ENCODE data around the gene GALNS.
"Not testable (repeated sequence)": the region's sequence is repeated elsewhere in the genome, so short reads cannot be mapped to it uniquely, and the experiment has no call there.

The GALNS gene

DNA sequence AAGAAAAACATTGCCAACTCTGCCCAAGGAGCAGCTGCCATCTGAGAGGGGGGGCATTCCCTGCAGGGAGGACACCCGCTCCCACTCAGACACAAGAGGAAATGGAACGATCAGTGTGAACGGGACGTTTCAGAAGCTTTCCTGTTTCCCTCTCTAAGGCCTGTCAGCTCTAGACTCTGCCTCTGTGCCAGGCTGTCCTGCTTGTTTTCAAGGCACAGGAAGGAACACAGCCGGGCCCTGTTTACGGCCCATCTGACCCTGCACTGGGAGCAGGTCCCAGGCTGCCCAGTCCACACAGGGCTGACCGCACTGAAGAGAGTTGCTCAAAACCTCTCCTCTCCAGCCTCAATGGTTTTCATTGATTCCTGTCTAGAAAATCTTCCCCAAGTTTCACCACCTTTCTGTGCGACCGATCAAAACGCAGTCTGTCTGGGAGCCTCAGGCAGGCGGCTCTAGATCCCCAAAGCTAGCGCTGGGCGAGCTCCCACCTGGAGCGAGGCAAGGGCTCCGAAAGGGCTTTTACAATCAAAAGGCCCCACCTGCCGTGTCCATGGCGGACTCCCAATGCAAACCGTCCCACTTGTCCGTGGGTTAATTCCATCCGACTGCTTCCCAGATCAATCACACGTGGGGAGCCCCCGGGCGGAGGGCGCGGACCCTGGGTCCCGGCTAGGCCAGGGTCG lies 73.2 kb downstream of the GALNS start:
- peak in 40 of 42 donors; percentile 45 to 85 (median 70) for DNase-seq
- intact Hi-C loops (cut with DNase I): loop anchor here (2.0 kb wide), 1 partner anchor 47 kb away; no protein-coding TSS in a partner anchor

DNA sequence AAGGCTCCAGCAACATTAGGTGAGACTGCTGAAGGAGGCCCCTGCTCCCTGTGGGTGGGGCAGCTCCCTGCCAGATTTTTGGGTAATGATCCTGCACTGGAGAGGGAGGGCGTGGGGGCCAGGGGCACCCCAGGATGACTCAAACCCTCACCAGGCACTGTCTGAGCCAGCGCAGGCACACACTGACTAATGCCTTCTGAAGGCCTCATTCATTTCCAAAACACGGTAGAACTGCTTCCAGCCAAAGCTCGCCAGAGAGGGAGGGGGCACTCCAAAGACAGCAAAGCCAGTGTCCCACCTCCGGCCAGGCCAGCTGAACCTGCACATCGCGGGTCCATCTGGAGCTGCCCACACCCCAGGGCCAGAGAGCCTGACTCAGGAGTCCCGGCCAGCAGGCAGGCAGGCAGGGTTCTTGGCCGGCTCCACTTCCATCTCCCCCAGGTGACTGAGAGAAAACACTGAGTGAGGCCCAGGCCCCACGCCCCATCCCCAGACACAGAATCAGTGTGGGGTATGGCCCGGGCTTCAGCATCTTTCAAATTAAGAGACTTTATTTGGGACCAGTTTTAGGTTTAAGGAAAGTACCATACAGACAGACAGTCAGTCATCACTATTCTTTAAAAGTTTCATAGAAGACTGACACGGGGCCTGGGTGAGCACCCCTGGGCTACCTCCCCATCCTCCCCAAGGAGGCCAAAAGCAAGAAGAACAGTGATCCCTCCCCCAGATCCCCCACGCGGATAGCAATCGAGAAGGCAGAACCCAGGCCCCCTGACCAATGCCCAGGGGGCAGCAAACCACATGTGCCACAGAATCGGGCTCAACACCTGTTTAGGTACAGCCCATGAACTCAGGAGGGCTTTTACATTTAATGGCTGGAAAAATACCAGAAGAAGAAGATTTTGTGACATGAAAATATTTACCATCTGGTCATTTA lies 74.0 kb downstream of the GALNS start:
- intact Hi-C loops (cut with DNase I): no loop called here
- peak in 11 of 42 donors; percentile 25 to 84 (median 56) for DNase-seq

DNA sequence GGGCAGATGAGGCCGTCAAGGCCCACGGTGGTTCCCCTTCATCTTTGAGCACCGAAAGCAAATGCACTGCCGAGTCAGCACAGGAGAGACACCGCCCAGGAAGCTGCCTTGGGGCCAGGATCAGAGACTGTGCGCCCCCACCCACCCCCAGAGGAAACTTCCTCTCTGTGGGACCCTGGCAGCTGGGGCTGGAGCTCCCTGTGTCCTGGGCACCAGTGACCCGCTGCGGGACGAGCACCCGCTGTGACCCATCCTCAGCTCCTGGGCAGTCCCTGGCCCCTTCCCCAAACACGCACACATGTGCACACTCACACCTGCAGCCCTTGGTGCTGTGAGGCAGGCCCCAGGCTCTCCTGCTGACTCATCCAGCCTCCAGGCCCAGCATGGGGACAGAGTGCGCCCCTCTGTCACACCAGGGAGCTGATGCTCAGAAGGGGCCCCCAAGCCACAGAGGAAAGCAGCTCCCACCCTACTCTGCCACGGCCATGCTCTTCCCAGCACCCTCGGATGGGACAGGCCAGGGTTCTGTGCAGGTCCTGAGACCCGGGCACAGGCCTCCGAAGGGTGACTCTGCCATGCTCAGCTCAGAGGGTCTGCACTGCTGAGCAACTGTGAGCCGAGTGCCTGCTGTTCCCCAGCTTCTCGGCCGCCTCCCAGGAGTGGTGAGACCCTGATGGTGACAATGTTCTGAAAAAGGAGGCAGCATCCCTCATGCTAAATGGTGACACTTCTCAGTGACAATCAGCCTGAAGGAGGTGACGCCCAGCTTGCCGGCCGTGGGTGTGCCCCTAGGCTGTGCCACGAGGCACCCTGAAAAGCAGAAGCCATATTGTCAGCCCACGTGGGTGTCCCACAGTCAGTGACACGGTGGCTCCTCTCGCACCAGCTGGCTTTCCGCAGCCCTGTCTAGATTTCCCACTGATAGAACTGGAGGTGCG lies 75.3 kb downstream of the GALNS start:
- DNase-seq: peak in 8 of 42 donors; percentile 33 to 56 (median 40)
- intact Hi-C loops (cut with DNase I): no loop called here

DNA sequence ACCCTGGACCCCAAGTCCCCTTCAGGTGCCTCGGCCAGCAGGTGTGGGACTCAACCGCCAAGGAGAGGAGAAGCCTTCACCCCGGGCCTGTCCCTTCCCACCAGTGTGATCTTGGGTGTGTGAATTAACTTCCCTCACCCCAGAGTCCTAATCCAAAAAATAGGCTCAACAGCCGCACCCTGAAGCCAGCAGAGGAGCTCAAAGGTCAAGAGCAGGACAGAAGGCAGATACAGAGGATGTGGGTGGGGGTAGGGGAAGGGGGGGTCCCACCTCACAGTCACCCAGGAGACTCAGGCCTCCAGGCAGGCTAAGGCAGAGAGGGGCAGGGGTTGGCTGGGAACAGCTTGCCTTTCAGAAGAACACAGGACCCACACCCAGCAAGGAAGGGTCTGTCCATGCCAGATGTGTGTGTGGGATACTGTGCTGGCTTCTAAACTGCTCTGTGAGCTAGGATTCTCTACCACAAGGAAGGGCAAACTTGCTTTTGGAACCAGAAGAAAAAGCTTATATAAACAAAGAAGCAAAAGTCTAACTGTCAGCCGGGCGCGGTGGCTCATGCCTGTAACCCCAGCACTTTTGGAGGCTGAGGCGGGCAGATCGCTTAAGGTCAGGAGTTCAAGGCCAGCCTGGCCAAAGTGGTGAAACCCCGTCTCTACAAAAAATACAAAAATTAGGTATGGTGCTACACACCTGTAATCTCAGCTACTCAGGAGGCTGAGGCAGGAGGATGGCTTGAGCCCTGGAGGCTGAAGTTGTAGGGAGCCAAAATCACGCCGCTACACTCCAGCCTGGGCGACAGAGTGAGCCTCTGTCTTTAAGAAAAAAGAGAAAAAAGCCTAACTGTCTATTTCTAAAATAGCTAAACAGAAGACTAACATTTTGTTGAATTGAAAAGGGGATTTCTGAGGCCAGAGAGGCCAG lies 76.3 kb downstream of the GALNS start:
- no peak for DNase-seq
- intact Hi-C loops (cut with DNase I): no loop called here

DNA sequence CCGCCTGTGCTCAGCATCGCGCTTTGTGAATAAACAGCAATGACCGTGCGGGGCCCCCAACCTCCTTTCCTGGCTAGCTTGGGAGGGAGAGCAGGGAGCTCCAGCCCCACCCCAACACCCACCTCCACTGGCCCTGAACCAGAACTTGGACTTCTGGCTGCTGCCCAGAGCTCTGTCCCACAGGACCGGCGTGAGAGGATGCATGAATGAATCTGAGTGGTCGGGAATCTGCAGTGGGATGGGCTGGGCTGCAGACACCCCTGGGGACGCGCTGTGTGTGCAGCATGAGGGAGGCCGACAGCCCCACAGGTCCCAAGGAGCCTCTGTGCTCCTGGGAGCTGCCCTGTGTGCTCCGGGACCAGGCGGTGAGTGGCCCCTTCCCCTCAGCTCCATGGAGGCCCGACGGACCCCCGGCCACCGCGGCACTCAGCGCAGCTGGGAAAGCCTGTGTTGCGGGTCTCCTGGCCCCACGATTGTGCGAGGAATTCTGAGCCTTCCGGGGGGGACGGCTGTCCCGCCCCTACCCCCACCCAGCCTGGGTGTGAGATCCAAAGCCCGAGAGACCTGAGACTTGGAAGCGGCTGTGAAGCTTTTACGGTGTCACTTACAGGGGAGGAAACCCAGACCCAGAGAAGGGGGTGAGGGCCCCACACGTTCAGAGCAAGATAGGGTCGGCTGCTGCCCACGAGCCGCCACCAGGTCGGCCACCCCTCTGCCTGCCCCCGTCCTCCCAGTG lies 77.2 kb downstream of the GALNS start:
- no peak for DNase-seq
- intact Hi-C loops (cut with DNase I): no loop called here

DNA sequence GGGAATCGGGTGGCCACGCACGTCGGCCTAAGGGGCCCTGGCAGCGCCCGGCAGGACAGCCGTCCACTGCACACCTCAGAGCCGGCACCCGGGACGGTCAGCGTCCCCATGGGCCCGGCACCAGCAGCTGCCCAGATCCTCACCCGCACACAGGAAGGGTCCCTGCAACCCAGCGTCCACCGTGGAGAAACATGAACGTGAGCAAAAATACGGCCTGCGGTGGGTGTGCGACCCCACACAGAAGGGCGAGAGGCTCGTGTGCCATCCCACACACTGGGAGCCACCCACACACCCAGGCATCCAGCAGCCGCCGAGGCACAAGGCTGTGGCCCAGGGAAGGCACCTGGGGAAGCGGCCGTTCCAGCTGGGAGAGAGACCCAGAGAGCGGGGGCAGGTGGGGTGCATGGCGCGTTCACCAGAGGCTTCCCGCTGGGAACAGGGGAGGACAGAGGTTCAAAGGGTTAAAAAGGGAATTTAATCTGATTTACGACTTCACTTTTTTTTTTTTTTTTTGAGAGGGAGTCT lies 78.1 kb downstream of the GALNS start:
- no peak for DNase-seq
- intact Hi-C loops (cut with DNase I): no loop called here

DNA sequence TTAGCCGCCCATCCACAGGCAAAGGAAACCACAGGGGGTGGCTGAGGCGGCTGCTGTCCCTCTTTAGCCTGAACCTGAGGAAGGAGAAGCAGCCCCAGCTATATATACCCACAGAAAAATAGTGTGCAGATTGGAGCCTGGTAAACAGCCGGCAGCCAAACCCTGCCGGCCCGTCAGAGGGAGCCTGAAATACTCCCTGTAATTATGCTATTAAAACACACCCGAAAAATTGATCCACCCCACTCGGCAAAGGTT lies 78.5 kb downstream of the GALNS start:
- intact Hi-C loops (cut with DNase I): no loop called here
- no peak for DNase-seq

DNA sequence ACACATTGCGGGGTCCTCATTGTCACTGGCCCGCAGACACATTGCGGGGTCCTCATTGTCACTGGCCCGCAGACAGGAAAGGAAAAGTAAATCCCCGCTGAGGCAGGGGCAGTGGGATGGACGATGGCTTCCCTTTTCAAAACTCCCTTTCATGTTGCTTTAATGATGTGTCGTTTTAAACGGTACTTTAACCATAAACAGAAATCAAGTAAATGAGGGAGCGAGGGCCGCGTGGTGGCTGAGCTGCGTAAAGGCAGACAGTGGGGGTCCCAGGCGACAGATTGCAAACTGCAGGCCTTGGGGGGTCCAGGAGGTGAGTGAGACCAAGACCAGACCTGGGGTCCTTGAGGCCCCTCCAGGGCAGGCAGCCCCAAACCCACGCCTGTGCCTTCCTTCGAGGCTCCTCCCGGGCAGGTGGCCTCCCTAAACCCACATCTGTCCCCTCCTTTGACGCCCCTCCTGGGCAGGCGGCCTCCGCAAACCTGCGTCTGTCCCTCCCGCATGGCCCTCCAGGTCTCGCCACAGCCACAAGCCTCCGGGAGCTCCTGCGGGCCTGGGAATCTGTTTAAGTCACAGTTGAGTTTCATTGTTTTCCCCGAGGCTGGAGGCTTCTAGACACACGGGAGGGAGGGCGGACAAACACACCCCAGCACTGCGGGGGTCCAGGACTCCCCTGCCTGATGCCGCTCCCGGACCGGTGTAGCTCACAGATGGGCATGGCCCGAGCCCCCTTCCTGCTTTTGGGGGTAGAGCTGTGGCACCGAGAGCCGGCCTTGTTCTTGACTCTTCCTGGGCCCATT lies 79.1 kb downstream of the GALNS start:
- intact Hi-C loops (cut with DNase I): no loop called here
- no peak for DNase-seq

DNA sequence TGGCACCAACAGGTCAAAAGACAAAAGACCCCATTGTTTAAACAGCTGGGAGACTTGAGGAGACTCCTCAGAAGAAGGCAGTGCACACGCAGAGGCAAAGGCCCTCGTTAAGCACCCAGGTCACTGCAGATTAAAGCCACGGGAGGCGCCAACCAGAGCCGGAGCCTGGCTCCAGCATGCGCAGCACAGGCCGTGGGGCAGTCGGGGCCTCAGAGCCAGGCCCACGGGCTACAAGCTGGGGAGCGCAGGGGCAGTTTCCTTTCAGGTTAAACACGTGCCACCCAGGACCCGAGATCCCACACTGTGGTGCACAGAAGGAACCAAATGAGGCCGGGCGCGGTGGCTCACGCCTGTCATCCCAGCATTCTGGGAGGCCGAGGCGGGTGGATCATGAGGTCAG lies 80.9 kb downstream of the GALNS start:
- DNase-seq: no peak
- intact Hi-C loops (cut with DNase I): no loop called here

DNA sequence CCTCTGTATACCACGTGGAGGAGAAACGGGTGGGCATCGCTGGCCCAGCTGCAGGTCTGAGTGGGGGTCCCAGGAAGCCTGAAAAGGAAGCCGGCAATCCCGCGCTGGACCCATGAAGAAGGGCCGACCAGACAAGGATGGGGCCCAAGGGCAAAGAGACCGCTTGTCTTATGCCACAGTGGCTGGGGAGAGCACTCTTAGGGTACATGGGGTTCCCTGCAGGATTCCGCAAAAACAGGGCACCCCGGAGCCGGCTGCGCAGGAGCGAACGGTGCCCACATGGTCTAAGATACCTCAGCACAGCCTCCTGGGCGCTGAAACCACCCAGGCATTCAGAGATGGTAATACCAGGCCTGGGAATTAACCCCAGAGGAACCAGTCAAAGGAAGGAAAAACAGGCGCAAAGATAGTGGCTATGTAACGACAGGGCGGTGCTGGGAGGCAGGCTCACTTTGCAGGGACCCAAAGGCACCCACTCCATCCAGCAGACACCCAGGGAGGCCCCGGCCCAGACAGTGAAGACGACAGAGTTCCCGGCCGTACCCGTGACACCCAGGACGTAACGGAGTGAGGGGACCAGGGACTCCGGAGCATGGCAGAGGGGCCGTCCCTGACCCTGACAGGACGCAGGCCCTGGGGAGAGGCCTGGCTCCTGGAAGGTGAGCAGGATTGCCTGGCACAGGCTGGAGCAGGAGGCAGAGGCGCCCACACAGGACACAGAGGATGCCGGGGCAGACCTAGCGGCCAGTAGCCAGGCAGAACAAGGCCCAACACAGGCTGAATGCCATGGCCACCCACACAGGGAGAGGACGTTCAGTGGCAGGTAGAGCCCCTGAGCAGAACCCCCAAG lies 82.0 kb downstream of the GALNS start:
- DNase-seq: no peak
- intact Hi-C loops (cut with DNase I): no loop called here

DNA sequence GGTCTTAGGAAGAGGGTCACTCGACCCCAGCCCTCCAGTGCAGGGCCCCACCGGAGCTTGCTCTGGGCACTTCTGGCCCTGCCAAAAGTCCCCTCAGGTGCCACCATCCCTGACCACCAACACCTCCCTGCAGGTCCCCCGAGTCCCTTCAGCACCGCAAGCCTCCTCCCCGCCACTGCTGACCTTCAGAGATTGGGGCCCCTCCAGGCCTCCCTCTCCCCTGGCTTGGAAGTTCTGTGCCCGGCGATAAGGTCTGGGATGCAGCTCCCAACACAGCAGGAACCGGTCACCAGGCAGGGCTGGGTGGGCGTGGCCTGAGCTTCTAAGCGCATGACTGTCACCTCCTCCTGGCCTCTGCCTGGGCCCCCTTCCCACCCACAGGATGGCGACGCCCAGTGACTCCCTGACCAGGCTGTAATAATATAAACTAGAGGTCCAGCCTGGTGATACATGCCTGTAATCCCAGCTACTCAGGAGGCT lies 82.9 kb downstream of the GALNS start:
- intact Hi-C loops (cut with DNase I): no loop called here
- DNase-seq: no peak

DNA sequence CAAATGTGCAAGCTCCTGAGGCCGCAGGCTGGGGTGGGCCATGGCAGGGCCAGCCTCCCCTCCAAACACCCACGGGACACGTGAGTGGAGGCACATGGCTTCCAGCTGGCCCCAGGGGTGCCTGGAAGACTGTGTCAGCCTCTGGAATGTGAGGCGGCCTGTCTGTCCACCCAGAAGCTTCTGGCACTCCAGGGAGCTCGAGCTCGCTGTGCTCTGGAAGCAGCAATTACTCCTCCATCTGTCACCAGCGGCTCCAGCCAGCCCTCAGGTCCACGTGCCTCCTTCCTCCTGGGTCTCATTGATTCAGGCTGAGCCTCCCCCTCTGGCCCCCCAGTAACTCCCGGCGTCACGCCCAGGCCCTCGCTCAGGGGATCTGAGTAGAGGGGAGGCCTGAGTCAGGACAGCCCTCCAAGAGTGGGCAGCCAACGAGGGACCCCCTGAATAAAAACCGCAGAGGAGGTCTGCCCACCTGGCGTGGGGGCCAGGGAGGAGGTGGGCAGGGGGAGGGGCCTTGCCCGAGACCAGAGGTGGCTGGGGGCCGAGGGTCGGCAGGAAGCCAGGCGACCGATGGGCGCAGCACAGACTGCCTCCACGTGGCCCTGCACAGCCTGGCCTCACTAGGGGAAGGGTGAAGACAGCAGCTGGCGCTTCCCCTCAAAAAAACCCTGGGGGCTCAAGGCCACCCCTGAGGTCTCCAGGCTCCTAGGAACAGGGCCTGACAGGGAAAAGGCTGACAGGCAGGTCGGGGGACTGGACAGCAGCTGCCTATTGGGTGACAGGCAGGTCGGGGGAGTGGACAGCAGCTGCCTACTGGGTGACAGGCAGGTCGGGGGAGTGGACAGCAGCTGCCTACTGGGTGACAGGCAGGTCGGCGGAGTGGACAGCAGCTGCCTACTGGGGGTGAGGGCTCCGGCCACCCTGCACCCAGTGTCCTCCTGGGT lies 83.6 kb downstream of the GALNS start:
- intact Hi-C loops (cut with DNase I): no loop called here
- DNase-seq: peak in 15 of 42 donors; percentile 17 to 74 (median 37)

DNA sequence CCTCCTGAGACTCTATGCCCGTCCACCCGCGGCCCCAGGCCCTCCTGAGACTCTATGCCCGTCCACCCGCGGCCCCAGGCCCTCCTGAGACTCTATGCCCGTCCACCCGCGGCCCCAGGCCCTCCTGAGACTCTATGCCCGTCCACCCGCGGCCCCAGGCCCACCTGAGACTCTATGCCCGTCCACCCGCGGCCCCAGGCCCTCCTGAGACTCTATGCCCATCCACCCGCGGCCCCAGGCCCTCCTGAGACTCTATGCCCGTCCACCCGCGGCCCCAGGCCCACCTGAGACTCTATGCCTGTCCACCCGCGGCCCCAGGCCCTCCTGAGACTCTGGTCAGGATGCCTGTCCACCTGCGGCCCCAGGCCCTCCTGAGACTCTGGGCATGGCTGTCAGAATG lies 85.0 kb downstream of the GALNS start:
- DNase-seq; intact Hi-C loops (cut with DNase I): not testable (repeated sequence)

DNA sequence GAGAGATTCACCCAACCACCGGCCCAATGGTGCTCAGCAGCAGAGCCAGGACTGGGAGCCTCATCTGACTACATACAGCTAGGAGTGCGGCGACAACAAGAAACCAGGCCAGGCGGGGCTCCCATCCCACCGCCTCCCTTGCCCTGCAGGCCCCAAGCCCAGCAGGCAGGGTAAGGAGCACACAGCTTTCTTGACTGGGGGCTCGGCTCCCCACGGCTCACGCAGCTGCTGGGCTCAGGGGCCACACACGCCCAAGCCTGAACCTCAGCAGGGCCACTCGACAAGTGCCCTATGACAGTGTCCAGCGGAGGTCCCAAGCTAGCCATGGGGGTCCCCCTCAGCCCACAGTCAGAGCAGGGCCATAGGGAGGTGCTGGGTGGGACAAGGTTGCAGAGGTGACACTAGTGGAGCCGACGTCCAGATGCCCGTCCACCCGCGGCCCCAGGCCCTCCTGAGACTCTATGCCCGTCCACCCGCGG lies 85.4 kb downstream of the GALNS start:
- no peak for DNase-seq
- intact Hi-C loops (cut with DNase I): no loop called here

Measured in head of caudate nucleus (tissue), 42 donors.